NCI-H526 (cell line): ENCODE results near the gene IPO9.
A peak's percentile ranks its signal among the peaks of the same experiment; 100 is the strongest.

Experiments used
- DNase-seq, 2 experiments: peaks; one replicate each; lab custom pipeline; 2025; lab: John Stamatoyannopoulos, UW

The IPO9 gene

GRCh38 chr1:201906336-201906735 lies 77.4 kb downstream of the IPO9 start:
- peak in 1 of 2 experiments; percentile 9 for DNase-seq

GRCh38 chr1:201907621-201908020 lies 78.7 kb downstream of the IPO9 start:
- no peak for DNase-seq

GRCh38 chr1:201911826-201912571 lies 83.0 kb downstream of the IPO9 start:
- no peak for DNase-seq

- no peak for DNase-seq
Measured at GRCh38 chr1:201912832-201913231, 83.9 kb downstream of the IPO9 start.

GRCh38 chr1:201914456-201915235 lies 85.7 kb downstream of the IPO9 start:
- DNase-seq: no peak

GRCh38 chr1:201916649-201917249 lies 87.8 kb downstream of the IPO9 start:
- DNase-seq: no peak

- DNase-seq: no peak
Measured at GRCh38 chr1:201917362-201918033, 88.5 kb downstream of the IPO9 start.

GRCh38 chr1:201918343-201918742 lies 89.4 kb downstream of the IPO9 start:
- DNase-seq: no peak

GRCh38 chr1:201921952-201922558 lies 93.1 kb downstream of the IPO9 start:
- DNase-seq: no peak

- DNase-seq: no peak
Measured at GRCh38 chr1:201925301-201925567, 96.3 kb downstream of the IPO9 start.

- no peak for DNase-seq
Measured at GRCh38 chr1:201925981-201926645, 97.2 kb downstream of the IPO9 start.

- DNase-seq: no peak
Measured at GRCh38 chr1:201928266-201928665, 99.3 kb downstream of the IPO9 start.

- DNase-seq: no peak
Measured at GRCh38 chr1:201930137-201930536, 101.2 kb downstream of the IPO9 start.

- no peak for DNase-seq
Measured at GRCh38 chr1:201930803-201931202, 101.8 kb downstream of the IPO9 start.
